K562 (cell line): ENCODE results near the gene NRXN2. TPM values are rescaled to one million over a fixed set of nuclear protein-coding genes. Genes with fewer than 3 reads are reported as not detected.

Experiments used
- ATAC-seq: fragments of 200-7000 bp; cut with Tn5 transposase; 3 replicates; pipeline ENCODE4 v1.9.1; 2020; ENCODE audit warnings: moderate library complexity
- BruUV-seq: library from RNA; stranded (reverse); fragments of 400-500 nt; replicated peaks from 2 replicates; lab custom pipeline; 2021; lab: Mats Ljungman, UMichigan
- CTCF ChIA-PET: fragments of 300-600 bp; formaldehyde crosslinking; extraction: SDS; loops from one replicate; lab custom pipeline; 2021; ENCODE audit warnings: low intra/inter-chr PET ratio; lab: Yijun Ruan, JAX
- POLR2A ChIA-PET: fragments of 300-600, 350-650 bp; sonication (Branson Sonifier 250); formaldehyde crosslinking; extraction: SDS; loops from one replicate; lab custom pipeline; 2021; ENCODE audit warnings: antibody characterized with exemption, inconsistent platforms; lab: Yijun Ruan, JAX
- DNase-seq, 4 experiments: peaks; one replicate each; pipeline versions ENCODE4 v3.0.0 to v3.0.0-alpha.2; 2011 to 2018; ENCODE audit warnings: low spot score in 3 of 4, mixed read lengths in 3 of 4; ENCODE audit errors: extremely low read depth in 1 of 4
- FAIRE-seq: peaks from 2 replicates; lab custom pipeline; 2011; peaks lifted over from hg19 to GRCh38; lab: Jason Lieb, UNC
- H2AFZ ChIP-seq: 2 replicates; pipeline ENCODE4 v1.6.0; 2011; ENCODE audit warnings: low read depth, low read length, control low read depth, inconsistent platforms
- H3K27ac ChIP-seq: fragments of 200-600 bp; 3 replicates; pipeline ENCODE4 v1.8.0; 2011; ENCODE audit warnings: low read depth, mild to moderate bottlenecking, control low read depth, inconsistent platforms, low read length, moderate library complexity, mixed read lengths; ENCODE audit errors: extremely low read depth
- H3K27me3 ChIP-seq, 2 experiments: fragments of 300-600 bp in 1 of 2; 2 replicates in 1 of 2; 3 replicates in 1 of 2; pipeline versions ENCODE4 v1.6.0 to v1.8.0; 2011; ENCODE audit warnings: inconsistent platforms in 2 of 2, low read length in 2 of 2, mild to moderate bottlenecking in 1 of 2, mixed read lengths in 1 of 2, moderate library complexity in 1 of 2; ENCODE audit not compliant: control insufficient read depth in 2 of 2, insufficient read depth in 2 of 2
- H3K36me3 ChIP-seq: fragments of 300-600 bp; 3 replicates; pipeline ENCODE4 v1.8.0; 2011; ENCODE audit warnings: mild to moderate bottlenecking, low read length, inconsistent platforms; ENCODE audit not compliant: control insufficient read depth, insufficient read depth
- H3K4me1 ChIP-seq, 2 experiments: fragments of 200-600 bp in 1 of 2; replicated peaks in 1 of 2; 2 replicates in 1 of 2; 3 replicates in 1 of 2; pipeline versions ENCODE4 v1.5.1 to v1.8.0; 2011; ENCODE audit warnings: inconsistent platforms in 2 of 2, low read length in 2 of 2, mild to moderate bottlenecking in 1 of 2, mixed read lengths in 1 of 2, moderate library complexity in 1 of 2; ENCODE audit not compliant: control insufficient read depth in 2 of 2, insufficient read depth in 2 of 2
- H3K4me2 ChIP-seq: 2 replicates; pipeline ENCODE4 v1.6.1; 2011; ENCODE audit warnings: low read length, control low read depth, inconsistent platforms, mixed read lengths; ENCODE audit not compliant: insufficient read depth
- H3K4me3 ChIP-seq: fragments of 200-600 bp; sonication (generic), shearing (Covaris generic); 2 replicates; pipeline ENCODE4 v1.5.1; 2016; ENCODE audit warnings: control low read depth, inconsistent platforms
- H3K79me2 ChIP-seq: fragments of 200-600 bp; 3 replicates; pipeline ENCODE4 v1.8.0; 2011; ENCODE audit warnings: low read length, inconsistent platforms; ENCODE audit not compliant: control insufficient read depth, insufficient read depth
- H3K9ac ChIP-seq, 2 experiments: 2 replicates each; pipeline versions ENCODE4 v1.6.0 to v1.6.1; 2011; ENCODE audit warnings: low read depth in 2 of 2, low read length in 2 of 2, control low read depth in 1 of 2, inconsistent platforms in 1 of 2, mild to moderate bottlenecking in 1 of 2, mixed read lengths in 1 of 2; ENCODE audit not compliant: insufficient read depth in 1 of 2
- H3K9me1 ChIP-seq: one replicate; pipeline ENCODE4 v1.6.0; 2011; ENCODE audit warnings: inconsistent platforms, mild to moderate bottlenecking, low read length, moderate library complexity; ENCODE audit not compliant: control insufficient read depth, insufficient read depth
- H3K9me3 ChIP-seq: replicated peaks from 2 replicates; pipeline ENCODE4 v1.5.1; 2011; ENCODE audit warnings: low read depth, low read length, inconsistent platforms; ENCODE audit not compliant: control insufficient read depth, insufficient read depth
- H4K20me1 ChIP-seq: replicated peaks from 2 replicates; pipeline ENCODE4 v1.6.1; 2011; ENCODE audit warnings: low read length, inconsistent platforms, mixed read lengths; ENCODE audit not compliant: control insufficient read depth, insufficient read depth
- KAT7 ChIP-seq: sonication (generic); formaldehyde crosslinking; IDR thresholded peaks from 2 replicates; pipeline ENCODE4 v1.8.0; 2022; ENCODE audit warnings: missing genetic modification reagents, mild to moderate bottlenecking, borderline replicate concordance
- KDM1A ChIP-seq, 2 experiments: fragments of 450-650 bp; IDR thresholded peaks; 2 replicates each; pipeline ENCODE4 v1.6.1; 2016; ENCODE audit warnings: mild to moderate bottlenecking in 2 of 2
- SMARCE1 ChIP-seq: fragments of 450-650 bp; IDR thresholded peaks from 2 replicates; pipeline ENCODE4 v1.7.1; 2016; ENCODE audit warnings: mild to moderate bottlenecking
- TCF7 ChIP-seq: sonication (generic); IDR thresholded peaks from 2 replicates; pipeline ENCODE4 v1.6.1; 2016; ENCODE audit warnings: antibody characterized with exemption, borderline replicate concordance
- TRIM24 ChIP-seq, 2 experiments: fragments of 450-650 bp; IDR thresholded peaks; 2 replicates each; pipeline ENCODE4 v1.6.1; 2016
- ZFP30 ChIP-seq: fragments of 250-450 bp; sonication (Bioruptor Pico); IDR thresholded peaks from 2 replicates; pipeline ENCODE4 v1.8.0; 2022; ENCODE audit warnings: moderate library complexity, mild to moderate bottlenecking, inconsistent platforms, borderline replicate concordance
- WGBS: fragments of 100-300 bp; shearing (Covaris generic); methylation state at CpG from one replicate; pipeline ENCODE4 v1.1.6; 2016; ENCODE audit warnings: low coverage, mixed read lengths; ENCODE audit not compliant: insufficient coverage; ENCODE audit errors: missing lambda C conversion rate; 5-methylcytosine and 5-hydroxymethylcytosine counted together
- in situ Hi-C: fragments of 300-500 bp; cut with MboI; formaldehyde crosslinking; loops from 4 replicates; pipeline ENCODE4 v1.15.0; 2018; ENCODE audit warnings: inconsistent platforms, mixed read lengths
- intact Hi-C: fragments of 100-400 bp; cut with micrococcal nuclease; formaldehyde crosslinking; loops from 2 replicates; pipeline ENCODE4 v1.14.2; 2022
- polyA plus RNA-seq, 8 experiments: library from polyadenylated mRNA; depleted of rRNA in 4 of 8; stranded (reverse) in 5 of 8; unstranded in 3 of 8; fragments of >200 nt; fragmentation: Nextera tagmentation in 2 of 8; fragmentation: Illumina TruSeq in 1 of 8; extraction: Ambion mirVana in 2 of 8; extraction: Trizol in 1 of 8; gene quantifications; 2 replicates each; pipeline versions ENCODE4 v1.2.1 to v1.2.3, GENCODE V29; 2011 to 2014; ENCODE audit warnings: inconsistent platforms in 1 of 8, missing spikeins in 1 of 8
- total RNA-seq, 7 experiments: library from RNA; depleted of rRNA in 6 of 7; stranded (reverse); fragments of >200 nt in 6 of 7; fragmentation: Illumina TruSeq in 2 of 7; extraction: Trizol in 2 of 7; gene quantifications; 2 replicates each; pipeline versions ENCODE4 v1.2.1 to v1.2.3, GENCODE V29; 2011 to 2021; ENCODE audit warnings: low replicate concordance in 1 of 7
- TF ChIP-seq, protein P1 (sequence below), 2 experiments: fragments of 450-650 bp in 1 of 2; IDR thresholded peaks; 2 replicates each; pipeline ENCODE4 v1.6.1; 2011 to 2017; ENCODE audit warnings: low read depth in 2 of 2, antibody characterized with exemption in 1 of 2, borderline replicate concordance in 1 of 2, low read length in 1 of 2, mild to moderate bottlenecking in 1 of 2, mixed read lengths in 1 of 2; ENCODE audit not compliant: control insufficient read depth in 1 of 2
- TF ChIP-seq, protein P2 (sequence below): fragments of 450-650 bp; conservative IDR thresholded peaks from 2 replicates; pipeline ENCODE4 v1.6.1; 2016; ENCODE audit warnings: missing genetic modification characterization, low read depth, mild to moderate bottlenecking, missing compliant biosample characterization, moderate library complexity
- TF ChIP-seq, protein P3 (sequence below): sonication (generic); formaldehyde crosslinking; IDR thresholded peaks from 2 replicates; pipeline ENCODE4 v1.8.1; 2022; ENCODE audit warnings: missing genetic modification reagents
- TF ChIP-seq, protein P4 (sequence below): sonication (generic); formaldehyde crosslinking; IDR thresholded peaks from 2 replicates; pipeline ENCODE4 v1.8.0; 2022; ENCODE audit warnings: mild to moderate bottlenecking, missing genetic modification reagents
- TF ChIP-seq, protein P5 (sequence below), 3 experiments: fragments of 200-800 bp in 1 of 3; sonication (Bioruptor generic) in 1 of 3; sonication (generic) in 1 of 3; formaldehyde crosslinking in 1 of 3; IDR thresholded peaks; 2 replicates each; pipeline versions ENCODE4 v1.6.1 to v1.8.0; 2016 to 2022; ENCODE audit warnings: mild to moderate bottlenecking in 2 of 3, missing compliant biosample characterization in 2 of 3, missing genetic modification characterization in 2 of 3, missing genetic modification reagents in 1 of 3

The NRXN2 gene
- total and polyA plus RNA-seq, 9 of the 15 experiments (the other 6 are each of a cell fraction or from before 2014, with no cell fraction given) = 0.07 to 0.47 (median 0.15) TPM; not detected in 4

DNA sequence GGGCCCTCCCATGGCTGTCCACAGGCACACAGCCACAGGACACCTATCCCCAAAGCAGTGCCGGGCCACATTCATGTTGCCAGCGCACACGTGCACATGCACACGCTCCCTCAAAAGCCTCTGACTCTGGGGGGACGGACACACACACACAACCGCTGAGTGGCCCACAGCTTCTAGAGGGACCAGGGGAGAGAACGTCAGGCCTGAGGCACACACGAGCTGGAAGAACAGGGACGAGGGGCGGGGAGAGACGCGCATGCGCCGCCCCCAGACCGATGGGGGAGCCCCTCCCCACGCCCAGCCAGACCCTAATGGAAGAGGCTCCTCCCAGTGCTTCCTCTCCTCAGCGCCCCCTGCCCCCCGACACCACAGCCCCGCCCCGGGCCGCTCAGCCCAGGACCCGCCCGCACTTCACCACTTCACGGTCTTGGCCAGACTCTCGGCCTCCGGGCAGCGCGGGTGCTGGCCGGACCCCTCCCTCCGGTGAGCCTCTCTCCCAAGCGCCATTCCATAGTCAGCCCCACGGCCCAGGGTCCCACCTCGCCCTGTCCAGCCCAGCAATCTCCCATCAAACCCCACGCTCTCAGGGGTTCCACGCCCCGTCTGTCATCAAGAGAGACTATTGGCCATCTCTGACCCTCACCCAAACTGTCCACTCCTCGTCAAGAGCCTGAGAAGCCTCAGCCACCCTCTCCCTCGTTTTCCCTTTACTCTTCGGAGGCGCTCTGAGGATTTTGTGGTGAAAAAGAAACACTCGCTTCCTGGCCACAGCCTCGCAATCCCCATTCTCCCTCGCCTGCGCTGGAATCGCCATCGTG, 11.7 kb downstream of the NRXN2 start:
- ChIA-PET POLR2A (no interaction called here), CTCF (no interaction called here)
- intact Hi-C loops = no loop called here
- Histone ChIP-seq H3K9me3 (no peaks in the 10 kb centered on the region; the same call in 1 of the 2 replicates), H3K36me3 (no peaks in the 10 kb centered on the region), H2AFZ (peak overlapping the region; percentile 62; the same call in 1 of the 2 replicates), H3K79me2 (no peaks in the 10 kb centered on the region), H3K4me1 (peaks cover 12 to 38% of the 10 kb centered on the region in 2 experiments), H3K27me3 (peaks cover 21 to 30% of the 10 kb centered on the region in 2 experiments), H3K9me1 (no peaks in the 10 kb centered on the region), H4K20me1 (peaks cover 8% of the 10 kb centered on the region; the same call in 1 of the 2 replicates), H3K27ac (no peak overlapping the region), H3K9ac (peak overlapping the region in 1 of 2 experiments; percentile 68; a peak in 1 of 4 replicates), H3K4me3 (no peak overlapping the region), H3K4me2 (no peak overlapping the region)
- DNase-seq (peak in 2 of 4 experiments; percentile 33 to 41), FAIRE-seq (no peak), ATAC-seq (no peak)
- WGBS = 66% methylated on average over 24 of the region's 46 CpGs
- no TSS peak for BruUV-seq
- in situ Hi-C loops = no loop called here
- TF ChIP-seq ZFP30 (CRISPR knock-in tag) = no peak
- TF ChIP-seq, protein P1, sequence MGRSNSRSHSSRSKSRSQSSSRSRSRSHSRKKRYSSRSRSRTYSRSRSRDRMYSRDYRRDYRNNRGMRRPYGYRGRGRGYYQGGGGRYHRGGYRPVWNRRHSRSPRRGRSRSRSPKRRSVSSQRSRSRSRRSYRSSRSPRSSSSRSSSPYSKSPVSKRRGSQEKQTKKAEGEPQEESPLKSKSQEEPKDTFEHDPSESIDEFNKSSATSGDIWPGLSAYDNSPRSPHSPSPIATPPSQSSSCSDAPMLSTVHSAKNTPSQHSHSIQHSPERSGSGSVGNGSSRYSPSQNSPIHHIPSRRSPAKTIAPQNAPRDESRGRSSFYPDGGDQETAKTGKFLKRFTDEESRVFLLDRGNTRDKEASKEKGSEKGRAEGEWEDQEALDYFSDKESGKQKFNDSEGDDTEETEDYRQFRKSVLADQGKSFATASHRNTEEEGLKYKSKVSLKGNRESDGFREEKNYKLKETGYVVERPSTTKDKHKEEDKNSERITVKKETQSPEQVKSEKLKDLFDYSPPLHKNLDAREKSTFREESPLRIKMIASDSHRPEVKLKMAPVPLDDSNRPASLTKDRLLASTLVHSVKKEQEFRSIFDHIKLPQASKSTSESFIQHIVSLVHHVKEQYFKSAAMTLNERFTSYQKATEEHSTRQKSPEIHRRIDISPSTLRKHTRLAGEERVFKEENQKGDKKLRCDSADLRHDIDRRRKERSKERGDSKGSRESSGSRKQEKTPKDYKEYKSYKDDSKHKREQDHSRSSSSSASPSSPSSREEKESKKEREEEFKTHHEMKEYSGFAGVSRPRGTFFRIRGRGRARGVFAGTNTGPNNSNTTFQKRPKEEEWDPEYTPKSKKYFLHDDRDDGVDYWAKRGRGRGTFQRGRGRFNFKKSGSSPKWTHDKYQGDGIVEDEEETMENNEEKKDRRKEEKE (IDR thresholded peaks at IDR 0.05; ENCODE audit: borderline replicate concordance in 1 of 2, control insufficient read depth in 1 of 2, low read depth in 2 of 2, low read length in 1 of 2) = no peak
- no peak for TF ChIP-seq KDM1A (IDR thresholded peaks at IDR 0.05)
- TF ChIP-seq, protein P2, sequence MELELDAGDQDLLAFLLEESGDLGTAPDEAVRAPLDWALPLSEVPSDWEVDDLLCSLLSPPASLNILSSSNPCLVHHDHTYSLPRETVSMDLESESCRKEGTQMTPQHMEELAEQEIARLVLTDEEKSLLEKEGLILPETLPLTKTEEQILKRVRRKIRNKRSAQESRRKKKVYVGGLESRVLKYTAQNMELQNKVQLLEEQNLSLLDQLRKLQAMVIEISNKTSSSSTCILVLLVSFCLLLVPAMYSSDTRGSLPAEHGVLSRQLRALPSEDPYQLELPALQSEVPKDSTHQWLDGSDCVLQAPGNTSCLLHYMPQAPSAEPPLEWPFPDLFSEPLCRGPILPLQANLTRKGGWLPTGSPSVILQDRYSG (tag) = no peak
- TF ChIP-seq TRIM24 (IDR thresholded peaks at IDR 0.05) = no peak
- TF ChIP-seq TCF7 = no peak
- TF ChIP-seq, protein P3, sequence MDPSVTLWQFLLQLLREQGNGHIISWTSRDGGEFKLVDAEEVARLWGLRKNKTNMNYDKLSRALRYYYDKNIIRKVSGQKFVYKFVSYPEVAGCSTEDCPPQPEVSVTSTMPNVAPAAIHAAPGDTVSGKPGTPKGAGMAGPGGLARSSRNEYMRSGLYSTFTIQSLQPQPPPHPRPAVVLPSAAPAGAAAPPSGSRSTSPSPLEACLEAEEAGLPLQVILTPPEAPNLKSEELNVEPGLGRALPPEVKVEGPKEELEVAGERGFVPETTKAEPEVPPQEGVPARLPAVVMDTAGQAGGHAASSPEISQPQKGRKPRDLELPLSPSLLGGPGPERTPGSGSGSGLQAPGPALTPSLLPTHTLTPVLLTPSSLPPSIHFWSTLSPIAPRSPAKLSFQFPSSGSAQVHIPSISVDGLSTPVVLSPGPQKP (CRISPR knock-in tag) = no peak
- TF ChIP-seq, protein P4, sequence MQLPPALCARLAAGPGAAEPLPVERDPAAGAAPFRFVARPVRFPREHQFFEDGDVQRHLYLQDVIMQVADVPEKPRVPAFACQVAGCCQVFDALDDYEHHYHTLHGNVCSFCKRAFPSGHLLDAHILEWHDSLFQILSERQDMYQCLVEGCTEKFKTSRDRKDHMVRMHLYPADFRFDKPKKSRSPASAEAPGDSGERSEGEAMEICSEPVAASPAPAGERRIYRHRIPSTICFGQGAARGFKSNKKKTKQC (CRISPR knock-in tag) = no peak
- TF ChIP-seq, protein P5, sequence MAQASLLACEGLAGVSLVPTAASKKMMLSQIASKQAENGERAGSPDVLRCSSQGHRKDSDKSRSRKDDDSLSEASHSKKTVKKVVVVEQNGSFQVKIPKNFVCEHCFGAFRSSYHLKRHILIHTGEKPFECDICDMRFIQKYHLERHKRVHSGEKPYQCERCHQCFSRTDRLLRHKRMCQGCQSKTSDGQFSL (CRISPR knock-in tag; IDR thresholded peaks at IDR 0.05) = no peak
- TF ChIP-seq, protein P5 (tag; IDR thresholded peaks at IDR 0.05) = no peak
- no peak for TF ChIP-seq SMARCE1
- TF ChIP-seq KAT7 (CRISPR knock-in tag) = no peak
